A549 treated with GW870086 at 1 μM for 4 hours (cell line): ENCODE measurements around the gene PRDM2. TPM values are rescaled to one million over a fixed set of nuclear protein-coding genes. Genes with fewer than 3 reads are reported as not detected.

Experiments
- total RNA-seq: library from RNA; stranded (reverse); fragments of 200-300 nt; extraction: Qiagen RNA extraction; gene quantifications from 5 replicates; pipeline ENCODE4 v1.2.3, GENCODE V29; 2022; ENCODE audit warnings: low read depth

Gene PRDM2, protein sequence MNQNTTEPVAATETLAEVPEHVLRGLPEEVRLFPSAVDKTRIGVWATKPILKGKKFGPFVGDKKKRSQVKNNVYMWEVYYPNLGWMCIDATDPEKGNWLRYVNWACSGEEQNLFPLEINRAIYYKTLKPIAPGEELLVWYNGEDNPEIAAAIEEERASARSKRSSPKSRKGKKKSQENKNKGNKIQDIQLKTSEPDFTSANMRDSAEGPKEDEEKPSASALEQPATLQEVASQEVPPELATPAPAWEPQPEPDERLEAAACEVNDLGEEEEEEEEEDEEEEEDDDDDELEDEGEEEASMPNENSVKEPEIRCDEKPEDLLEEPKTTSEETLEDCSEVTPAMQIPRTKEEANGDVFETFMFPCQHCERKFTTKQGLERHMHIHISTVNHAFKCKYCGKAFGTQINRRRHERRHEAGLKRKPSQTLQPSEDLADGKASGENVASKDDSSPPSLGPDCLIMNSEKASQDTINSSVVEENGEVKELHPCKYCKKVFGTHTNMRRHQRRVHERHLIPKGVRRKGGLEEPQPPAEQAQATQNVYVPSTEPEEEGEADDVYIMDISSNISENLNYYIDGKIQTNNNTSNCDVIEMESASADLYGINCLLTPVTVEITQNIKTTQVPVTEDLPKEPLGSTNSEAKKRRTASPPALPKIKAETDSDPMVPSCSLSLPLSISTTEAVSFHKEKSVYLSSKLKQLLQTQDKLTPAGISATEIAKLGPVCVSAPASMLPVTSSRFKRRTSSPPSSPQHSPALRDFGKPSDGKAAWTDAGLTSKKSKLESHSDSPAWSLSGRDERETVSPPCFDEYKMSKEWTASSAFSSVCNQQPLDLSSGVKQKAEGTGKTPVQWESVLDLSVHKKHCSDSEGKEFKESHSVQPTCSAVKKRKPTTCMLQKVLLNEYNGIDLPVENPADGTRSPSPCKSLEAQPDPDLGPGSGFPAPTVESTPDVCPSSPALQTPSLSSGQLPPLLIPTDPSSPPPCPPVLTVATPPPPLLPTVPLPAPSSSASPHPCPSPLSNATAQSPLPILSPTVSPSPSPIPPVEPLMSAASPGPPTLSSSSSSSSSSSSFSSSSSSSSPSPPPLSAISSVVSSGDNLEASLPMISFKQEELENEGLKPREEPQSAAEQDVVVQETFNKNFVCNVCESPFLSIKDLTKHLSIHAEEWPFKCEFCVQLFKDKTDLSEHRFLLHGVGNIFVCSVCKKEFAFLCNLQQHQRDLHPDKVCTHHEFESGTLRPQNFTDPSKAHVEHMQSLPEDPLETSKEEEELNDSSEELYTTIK (N-terminal part only)
- 5.7 to 9.3 TPM (median 9.1 TPM) in 5 replicates for total RNA-seq

DNA sequence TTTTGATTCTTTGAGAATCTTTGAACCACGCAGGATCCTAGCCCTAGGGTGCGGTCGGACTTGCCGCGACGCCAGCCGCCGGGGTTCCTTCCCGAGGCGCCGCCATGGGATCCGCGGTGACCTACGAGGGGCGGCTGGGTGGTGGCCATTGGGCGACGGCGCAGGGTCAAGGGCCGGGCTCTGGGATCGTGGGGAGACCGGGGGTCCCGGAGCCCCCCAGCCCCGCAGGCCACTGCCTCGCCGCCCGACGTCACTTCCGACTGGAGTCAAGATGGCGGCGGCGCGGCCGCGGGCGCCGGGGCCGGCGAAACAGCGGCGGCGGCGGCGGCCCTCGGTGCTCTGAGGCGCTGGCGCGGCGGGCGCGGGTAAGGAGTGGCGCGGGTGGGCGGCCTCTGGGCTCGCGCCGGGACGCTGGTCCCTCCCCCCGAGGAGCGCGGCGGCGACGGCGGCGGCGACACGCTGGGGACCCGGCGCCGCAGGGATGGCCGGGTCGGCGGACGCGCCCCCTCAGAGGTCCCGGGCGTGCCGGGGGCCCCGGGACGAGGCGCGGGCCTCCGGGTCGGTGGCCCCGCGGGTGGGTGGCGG lies at the start of gene PRDM2:
Gene PRDM2 (plus strand): TSS at position 253 of the 585 bp plus-strand sequence. CDS start 15,418 bp downstream, outside the sequence.

Other genes starting within 250 kb of the PRDM2 start
- gene LRRC38, start 186.2 kb upstream of the PRDM2 start, total RNA-seq: 0.06 TPM in 1 of 5 replicates, not detected in the others
- gene PDPN, start 116.4 kb upstream of the PRDM2 start, total RNA-seq: not detected in 5 replicates